ENCODE results near the gene RAB11FIP3.
"Not testable (repeated sequence)": the region's sequence is repeated elsewhere in the genome, so short reads cannot be mapped to it uniquely, and the experiment has no call there.

Gene RAB11FIP3

DNA sequence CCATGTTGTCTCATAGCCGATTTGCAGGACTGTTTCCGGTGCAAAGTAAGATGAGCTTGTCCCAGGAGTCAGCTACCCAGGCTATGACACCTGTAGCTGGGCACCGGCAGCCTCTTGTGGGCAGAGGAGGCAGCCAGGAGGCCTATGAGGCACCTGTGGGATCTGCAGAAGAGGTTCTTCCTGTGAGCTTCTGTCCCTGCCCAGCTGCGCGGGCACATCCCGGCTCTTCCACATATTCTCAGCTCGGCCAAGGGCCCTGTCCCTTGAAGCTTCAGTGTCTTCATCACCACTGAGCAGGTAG lies 80.7 kb downstream of the RAB11FIP3 start:
- Histone ChIP-seq H3K9ac (ENCODE audit: low read depth, low read length) (no peak overlapping the region), H3K27me3 (ENCODE audit: insufficient read depth, low read length) (no peaks in the 10 kb centered on the region), H3K4me3 (ENCODE audit: low read length) (no peak overlapping the region), H3K27ac (ENCODE audit: low read length) (no peak overlapping the region), H3K9me3 (ENCODE audit: insufficient read depth, low read depth, low read length) (no peaks in the 10 kb centered on the region), H3K4me1 (ENCODE audit: insufficient read depth, low read length) (no peaks in the 10 kb centered on the region), H3K36me3 (ENCODE audit: insufficient read depth, low read depth, low read length) (no peaks in the 10 kb centered on the region)

GRCh38 chr16:507527-507926 lies 82.1 kb downstream of the RAB11FIP3 start:
- H3K27me3 ChIP-seq (ENCODE audit: insufficient read depth, low read length); H3K4me3 ChIP-seq (ENCODE audit: low read length); H3K9me3 ChIP-seq (ENCODE audit: insufficient read depth, low read depth, low read length); H3K36me3 ChIP-seq (ENCODE audit: insufficient read depth, low read depth, low read length); H3K27ac ChIP-seq (ENCODE audit: low read length); H3K4me1 ChIP-seq (ENCODE audit: insufficient read depth, low read length); H3K9ac ChIP-seq (ENCODE audit: low read depth, low read length): not testable (repeated sequence)

- Histone ChIP-seq H3K9ac (ENCODE audit: low read depth, low read length) (no peak overlapping the region), H3K27ac (ENCODE audit: low read length) (no peak overlapping the region), H3K27me3 (ENCODE audit: insufficient read depth, low read length) (no peaks in the 10 kb centered on the region), H3K9me3 (ENCODE audit: insufficient read depth, low read depth, low read length) (no peaks in the 10 kb centered on the region), H3K36me3 (ENCODE audit: insufficient read depth, low read depth, low read length) (no peaks in the 10 kb centered on the region), H3K4me1 (ENCODE audit: insufficient read depth, low read length) (no peaks in the 10 kb centered on the region), H3K4me3 (ENCODE audit: low read length) (no peak overlapping the region)
These were observed 82.5 kb downstream of the RAB11FIP3 start for GRCh38 chr16:507996-508395.

- Histone ChIP-seq H3K36me3 (ENCODE audit: insufficient read depth, low read depth, low read length) (no peaks in the 10 kb centered on the region), H3K27me3 (ENCODE audit: insufficient read depth, low read length) (no peaks in the 10 kb centered on the region), H3K27ac (ENCODE audit: low read length) (no peak overlapping the region)
These were observed 83.7 kb downstream of the RAB11FIP3 start for GRCh38 chr16:508884-509736.

DNA sequence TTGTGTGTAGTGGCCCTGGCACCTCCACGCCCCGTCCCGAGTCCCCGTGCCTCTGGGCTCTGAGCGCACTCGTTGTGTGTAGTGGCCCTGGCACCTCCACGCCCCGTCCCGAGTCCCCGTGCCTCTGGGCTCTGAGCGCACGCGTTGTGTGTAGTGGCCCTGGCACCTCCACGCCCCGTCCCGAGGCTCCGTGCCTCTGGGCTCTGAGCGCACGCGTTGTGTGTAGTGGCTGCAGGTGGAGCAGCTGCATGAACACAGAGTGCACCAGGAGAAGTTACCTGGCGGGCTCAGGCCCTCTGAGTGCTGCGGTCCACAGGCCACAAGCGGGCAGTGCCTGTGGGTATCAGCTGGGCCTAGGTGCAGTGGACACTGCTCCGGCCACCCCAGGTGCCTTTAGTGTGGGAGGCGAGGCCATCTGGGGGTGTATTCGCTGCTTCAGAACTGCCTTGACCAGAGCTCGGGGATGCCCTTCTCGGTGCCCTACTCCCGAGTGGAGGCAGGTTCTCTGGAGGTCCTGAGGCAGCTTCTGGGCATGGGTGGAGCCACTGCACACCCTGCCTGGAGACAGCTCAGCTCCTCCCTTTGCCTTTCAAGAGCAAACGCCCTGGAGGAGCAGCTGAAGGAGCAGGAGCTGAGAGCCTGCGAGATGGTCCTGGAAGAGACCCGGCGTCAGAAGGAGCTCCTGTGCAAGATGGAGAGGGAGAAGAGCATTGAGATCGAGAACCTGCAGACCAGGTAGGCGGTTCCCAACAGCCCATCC lies 84.8 kb downstream of the RAB11FIP3 start:
- H3K4me1 ChIP-seq (ENCODE audit: insufficient read depth, low read length): no peaks in the 10 kb centered on the region
- no peak overlapping the region for H3K4me3 ChIP-seq (ENCODE audit: low read length)
- no peak overlapping the region for H3K9ac ChIP-seq (ENCODE audit: low read depth, low read length)
- H3K36me3 ChIP-seq (ENCODE audit: insufficient read depth, low read depth, low read length): peaks cover 8% of the 10 kb centered on the region; the same call in 1 of the 2 replicates
- no peaks in the 10 kb centered on the region for H3K9me3 ChIP-seq (ENCODE audit: insufficient read depth, low read depth, low read length)
- H3K27ac ChIP-seq (ENCODE audit: low read length): no peak overlapping the region
- H3K27me3 ChIP-seq (ENCODE audit: insufficient read depth, low read length): no peaks in the 10 kb centered on the region

More at GRCh38 chr16:508884-509736, 83.7 kb downstream of the RAB11FIP3 start:
- Histone ChIP-seq H3K9ac (ENCODE audit: low read depth, low read length) (no peak overlapping the region), H3K4me1 (ENCODE audit: insufficient read depth, low read length) (no peaks in the 10 kb centered on the region), H3K9me3 (ENCODE audit: insufficient read depth, low read depth, low read length) (no peaks in the 10 kb centered on the region), H3K4me3 (ENCODE audit: low read length) (no peak overlapping the region)

GRCh38 chr16:512802-513201 lies 87.4 kb downstream of the RAB11FIP3 start:
- Histone ChIP-seq H3K9me3 (ENCODE audit: insufficient read depth, low read depth, low read length) (no peaks in the 10 kb centered on the region), H3K27me3 (ENCODE audit: insufficient read depth, low read length) (no peaks in the 10 kb centered on the region), H3K4me3 (ENCODE audit: low read length) (no peak overlapping the region), H3K36me3 (ENCODE audit: insufficient read depth, low read depth, low read length) (peaks cover 12% of the 10 kb centered on the region; the same call in 1 of the 2 replicates), H3K9ac (ENCODE audit: low read depth, low read length) (no peak overlapping the region), H3K4me1 (ENCODE audit: insufficient read depth, low read length) (no peaks in the 10 kb centered on the region), H3K27ac (ENCODE audit: low read length) (no peak overlapping the region)

GRCh38 chr16:513950-514349 lies 88.5 kb downstream of the RAB11FIP3 start:
- no peak overlapping the region for H3K9ac ChIP-seq (ENCODE audit: low read depth, low read length)
- peaks cover 12% of the 10 kb centered on the region; the same call in 1 of the 2 replicates for H3K36me3 ChIP-seq (ENCODE audit: insufficient read depth, low read depth, low read length)
- no peaks in the 10 kb centered on the region for H3K4me1 ChIP-seq (ENCODE audit: insufficient read depth, low read length)
- no peak overlapping the region for H3K4me3 ChIP-seq (ENCODE audit: low read length)
- no peaks in the 10 kb centered on the region for H3K9me3 ChIP-seq (ENCODE audit: insufficient read depth, low read depth, low read length)
- H3K27ac ChIP-seq (ENCODE audit: low read length): no peak overlapping the region
- no peaks in the 10 kb centered on the region for H3K27me3 ChIP-seq (ENCODE audit: insufficient read depth, low read length)

DNA sequence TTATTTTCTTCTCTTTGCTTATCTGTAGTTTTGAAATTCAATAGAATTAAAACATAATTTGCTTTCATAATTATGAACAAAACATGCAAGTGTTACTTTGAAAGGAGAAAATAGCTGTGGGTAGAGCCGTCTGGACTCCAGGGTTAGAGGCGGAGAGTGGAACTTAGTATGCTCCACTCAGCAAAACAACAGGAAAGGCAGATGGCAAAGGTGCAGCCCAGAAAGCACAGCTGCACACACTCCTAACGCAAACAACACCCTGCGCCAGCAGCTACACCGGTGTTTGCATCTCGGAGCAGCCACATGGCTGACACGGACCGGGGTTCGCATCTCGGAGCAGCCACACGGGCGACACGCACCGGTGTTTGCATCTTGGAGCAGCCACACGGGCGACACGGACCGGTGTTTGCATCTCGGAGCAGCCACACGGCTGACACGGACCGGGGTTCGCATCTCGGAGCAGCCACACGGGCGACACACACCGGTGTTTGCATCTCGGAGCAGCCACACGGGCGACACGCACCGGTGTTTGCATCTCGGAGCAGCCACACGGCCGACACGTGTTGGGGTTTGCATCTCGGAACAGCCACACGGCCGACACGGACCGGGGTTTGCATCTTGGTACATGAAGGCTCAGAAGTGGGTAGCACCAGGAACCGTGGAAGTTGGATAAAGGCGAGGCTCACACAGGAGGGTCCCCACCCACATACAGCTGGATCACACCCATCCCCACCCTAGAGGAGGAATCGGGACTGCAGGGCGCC lies 89.9 kb downstream of the RAB11FIP3 start:
- H3K9ac ChIP-seq (ENCODE audit: low read depth, low read length): no peak overlapping the region
- H3K27me3 ChIP-seq (ENCODE audit: insufficient read depth, low read length): no peaks in the 10 kb centered on the region
- no peak overlapping the region for H3K4me3 ChIP-seq (ENCODE audit: low read length)
- peaks cover 14% of the 10 kb centered on the region; the same call in 1 of the 2 replicates for H3K36me3 ChIP-seq (ENCODE audit: insufficient read depth, low read depth, low read length)
- no peaks in the 10 kb centered on the region for H3K9me3 ChIP-seq (ENCODE audit: insufficient read depth, low read depth, low read length)
- no peak overlapping the region for H3K27ac ChIP-seq (ENCODE audit: low read length)
- H3K4me1 ChIP-seq (ENCODE audit: insufficient read depth, low read length): no peaks in the 10 kb centered on the region

DNA sequence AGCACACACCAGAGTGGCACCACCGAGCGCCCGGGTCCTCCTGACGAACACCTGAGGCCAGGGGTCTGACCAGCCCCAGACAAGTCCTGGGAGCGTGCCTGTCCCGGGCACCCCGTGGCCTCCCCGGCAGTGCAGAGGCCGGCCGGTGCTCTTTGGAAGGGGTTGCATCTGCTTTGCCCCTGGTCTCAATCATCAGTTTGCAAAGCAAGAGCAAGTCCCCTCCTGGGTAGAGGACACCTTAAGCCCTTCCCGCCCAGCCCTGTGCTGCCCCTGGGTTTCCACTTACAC lies 90.4 kb downstream of the RAB11FIP3 start:
- no peak overlapping the region for H3K4me3 ChIP-seq (ENCODE audit: low read length)
- H3K27ac ChIP-seq (ENCODE audit: low read length): no peak overlapping the region
- peaks cover 19% of the 10 kb centered on the region for H3K36me3 ChIP-seq (ENCODE audit: insufficient read depth, low read depth, low read length)
- no peaks in the 10 kb centered on the region for H3K9me3 ChIP-seq (ENCODE audit: insufficient read depth, low read depth, low read length)
- H3K4me1 ChIP-seq (ENCODE audit: insufficient read depth, low read length): no peaks in the 10 kb centered on the region
- H3K27me3 ChIP-seq (ENCODE audit: insufficient read depth, low read length): no peaks in the 10 kb centered on the region
- no peak overlapping the region for H3K9ac ChIP-seq (ENCODE audit: low read depth, low read length)

DNA sequence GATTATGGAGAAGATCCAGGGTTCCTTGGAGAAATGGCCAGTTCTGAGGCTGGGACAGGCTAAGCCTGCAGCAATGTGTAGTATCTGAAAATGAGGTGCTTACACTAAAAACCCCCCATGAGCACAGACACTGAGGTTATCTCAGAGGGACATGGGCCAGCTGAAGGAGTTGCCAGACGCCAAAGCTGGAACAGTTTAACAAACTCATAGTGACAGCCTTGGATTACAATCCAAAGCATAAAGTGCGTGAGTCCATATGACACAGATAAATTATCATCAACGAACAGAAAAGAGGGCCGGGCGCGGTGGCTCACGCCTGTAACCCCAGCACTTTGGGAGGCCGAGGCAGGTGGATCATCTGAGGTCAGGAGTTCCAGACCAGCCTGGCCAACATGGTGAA lies 90.9 kb downstream of the RAB11FIP3 start:
- Histone ChIP-seq H3K36me3 (ENCODE audit: insufficient read depth, low read depth, low read length) (peaks cover 19% of the 10 kb centered on the region), H3K27ac (ENCODE audit: low read length) (no peak overlapping the region)

GRCh38 chr16:518858-519257 lies 93.4 kb downstream of the RAB11FIP3 start:
- peaks cover 19% of the 10 kb centered on the region for H3K36me3 ChIP-seq (ENCODE audit: insufficient read depth, low read depth, low read length)
- H3K9me3 ChIP-seq (ENCODE audit: insufficient read depth, low read depth, low read length): no peaks in the 10 kb centered on the region
- H3K27me3 ChIP-seq (ENCODE audit: insufficient read depth, low read length): no peaks in the 10 kb centered on the region
- H3K4me3 ChIP-seq (ENCODE audit: low read length): no peak overlapping the region
- H3K4me1 ChIP-seq (ENCODE audit: insufficient read depth, low read length): no peaks in the 10 kb centered on the region
- no peak overlapping the region for H3K9ac ChIP-seq (ENCODE audit: low read depth, low read length)
- no peak overlapping the region for H3K27ac ChIP-seq (ENCODE audit: low read length)

More for the DNA sequence above, 90.9 kb downstream of the RAB11FIP3 start:
- H3K9ac ChIP-seq (ENCODE audit: low read depth, low read length): no peak overlapping the region
- H3K4me3 ChIP-seq (ENCODE audit: low read length): no peak overlapping the region
- H3K4me1 ChIP-seq (ENCODE audit: insufficient read depth, low read length): no peaks in the 10 kb centered on the region
- H3K27me3 ChIP-seq (ENCODE audit: insufficient read depth, low read length): no peaks in the 10 kb centered on the region
- H3K9me3 ChIP-seq (ENCODE audit: insufficient read depth, low read depth, low read length): no peaks in the 10 kb centered on the region
